Activated CD8-positive, alpha-beta memory T cell treated with anti-CD3 and anti-CD28 coated beads for 4 hours (primary cell): ENCODE results near the gene PPP1R3F.
A peak's percentile ranks its signal among the peaks of the same experiment; 100 is the strongest.

Experiments
- DNase-seq, 2 donors: peaks; one replicate each; pipeline ENCODE4 v3.0.0-alpha.2; 2020; ENCODE audit warnings: low read depth in 2 of 2

Gene PPP1R3F

GRCh38 chrX:49249616-49250015 lies 20.0 kb upstream of the PPP1R3F start:
- no peak for DNase-seq

DNA sequence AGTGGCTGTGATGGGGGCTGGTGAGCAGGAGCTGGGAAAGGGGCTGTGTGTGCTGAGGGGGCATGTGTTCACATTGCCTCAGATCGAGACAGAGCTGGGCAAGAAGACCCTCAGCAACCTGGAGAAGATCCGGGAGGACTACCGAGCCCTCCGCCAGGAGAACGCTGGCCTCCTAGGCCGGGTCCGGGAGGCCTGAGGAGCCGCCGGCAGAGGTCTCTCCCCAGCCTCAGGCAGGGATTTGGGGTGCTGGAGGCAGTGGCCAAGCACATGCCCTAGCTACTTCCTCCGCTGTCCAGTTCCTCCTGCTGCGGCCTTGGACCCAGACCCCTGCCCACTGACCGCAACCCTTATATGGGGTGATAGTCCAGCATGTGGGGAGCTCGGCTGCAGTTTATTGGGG lies 19.5 kb upstream of the PPP1R3F start:
- DNase-seq = no peak

GRCh38 chrX:49250578-49250977 lies 19.0 kb upstream of the PPP1R3F start:
- DNase-seq = no peak

DNA sequence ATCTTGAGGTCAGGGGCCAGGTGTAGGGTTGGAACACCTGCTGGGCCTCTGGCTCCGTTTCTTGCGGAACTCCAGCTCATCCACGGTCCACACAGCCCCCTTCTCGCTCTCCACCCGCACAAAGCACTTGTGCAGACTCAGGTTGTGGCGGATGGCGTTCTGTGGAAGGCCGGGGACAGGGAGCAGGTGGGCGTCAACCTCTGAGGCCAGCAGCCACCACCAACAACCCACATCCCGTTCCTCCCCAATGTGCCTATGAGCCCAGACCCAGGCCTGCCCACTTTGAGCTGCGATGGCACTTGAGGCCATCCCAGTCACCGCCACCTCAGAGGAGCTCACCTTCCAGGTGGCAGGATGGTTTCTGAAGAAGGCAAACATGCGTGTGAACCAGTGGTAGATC lies 18.3 kb upstream of the PPP1R3F start:
- no peak for DNase-seq

DNA sequence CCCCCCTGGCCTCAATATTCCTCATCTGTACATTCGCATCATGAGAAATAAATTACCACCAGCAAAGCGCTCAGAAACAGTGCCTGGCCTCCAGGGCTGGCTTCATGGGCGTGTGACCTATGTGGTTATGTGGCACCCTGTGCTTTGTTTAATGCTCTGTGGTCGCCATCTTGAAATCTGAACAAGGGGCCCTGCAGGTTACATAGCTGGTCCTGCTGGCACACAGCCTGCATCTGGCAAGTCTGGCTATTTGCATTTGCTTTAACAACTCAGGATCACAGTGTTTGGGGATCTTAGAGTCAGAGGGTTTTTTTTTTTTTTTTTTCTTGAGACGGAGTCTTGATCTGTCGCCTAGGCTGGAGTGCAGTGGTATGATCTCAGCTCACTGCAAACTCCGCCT lies 15.0 kb upstream of the PPP1R3F start:
- no peak for DNase-seq

- no peak for DNase-seq
These were observed 13.2 kb upstream of the PPP1R3F start for GRCh38 chrX:49256268-49256995.

- DNase-seq = no peak
These were observed 12.4 kb upstream of the PPP1R3F start for GRCh38 chrX:49257074-49257790.

DNA sequence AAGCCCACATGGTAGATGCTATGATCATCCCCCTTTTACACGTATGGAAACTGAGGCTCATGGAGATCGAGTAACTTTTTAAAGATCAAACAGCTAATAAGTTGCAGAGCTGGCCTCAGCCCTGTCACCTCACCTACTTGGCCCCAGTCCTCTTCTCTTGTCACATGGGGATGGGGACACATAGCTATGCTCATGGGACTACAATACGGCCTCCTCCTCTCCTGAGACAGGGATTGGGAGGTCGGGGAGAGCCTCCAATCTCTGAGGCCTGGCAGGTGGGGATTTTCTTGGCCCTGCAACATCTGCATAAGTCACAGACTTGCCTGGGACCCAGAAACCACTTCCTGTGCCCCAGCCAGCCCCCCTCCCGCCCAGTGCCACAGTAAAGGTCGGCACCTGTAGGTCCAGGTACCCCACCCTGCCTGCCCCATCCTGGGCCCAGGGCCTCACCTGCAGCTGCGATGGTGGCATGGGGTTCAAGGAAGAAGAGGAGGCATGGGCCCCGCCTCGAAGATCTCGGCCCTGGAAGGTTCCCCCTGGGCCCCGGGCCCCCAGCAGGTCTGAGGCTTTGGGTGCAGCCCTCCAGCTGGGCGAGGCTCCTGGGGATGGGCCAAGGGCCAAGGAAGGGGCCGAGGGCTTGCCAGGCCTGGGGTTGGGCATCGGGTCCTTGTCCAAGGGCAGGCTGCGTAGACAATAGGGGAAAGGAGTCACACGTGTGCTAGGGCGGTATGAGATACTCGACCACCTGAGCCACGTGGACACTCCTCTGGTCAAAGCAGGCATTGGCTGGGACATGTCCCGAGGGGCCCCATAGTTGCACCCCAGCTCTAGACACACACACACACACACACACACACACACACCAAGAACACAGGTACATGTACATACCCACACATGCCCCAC lies 11.5 kb upstream of the PPP1R3F start:
- DNase-seq = no peak

- DNase-seq = no peak
These were observed 10.9 kb upstream of the PPP1R3F start for GRCh38 chrX:49258749-49259124.

GRCh38 chrX:49260221-49260985 lies 9.2 kb upstream of the PPP1R3F start:
- no peak for DNase-seq

DNA sequence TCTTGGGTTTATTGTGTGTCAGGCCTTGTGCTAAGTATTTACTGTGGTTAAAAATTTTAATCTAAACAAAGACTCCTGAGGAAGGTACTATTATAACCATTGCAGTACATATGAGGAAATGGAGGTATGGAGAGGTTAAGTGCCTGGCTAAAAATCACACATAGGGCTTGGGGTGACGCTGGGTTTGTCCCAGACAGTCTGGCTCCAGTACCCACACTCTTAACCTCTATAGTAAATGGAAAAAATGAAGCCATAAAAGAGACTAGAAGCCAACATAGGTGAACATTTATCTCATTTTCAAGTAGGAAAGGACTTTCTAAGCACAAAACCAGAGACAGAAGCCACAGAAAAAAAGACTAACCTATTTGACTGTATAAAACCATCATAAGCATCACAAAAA lies 7.0 kb upstream of the PPP1R3F start:
- no peak for DNase-seq

- no peak for DNase-seq
These were observed 6.0 kb upstream of the PPP1R3F start for GRCh38 chrX:49263631-49264030.

DNA sequence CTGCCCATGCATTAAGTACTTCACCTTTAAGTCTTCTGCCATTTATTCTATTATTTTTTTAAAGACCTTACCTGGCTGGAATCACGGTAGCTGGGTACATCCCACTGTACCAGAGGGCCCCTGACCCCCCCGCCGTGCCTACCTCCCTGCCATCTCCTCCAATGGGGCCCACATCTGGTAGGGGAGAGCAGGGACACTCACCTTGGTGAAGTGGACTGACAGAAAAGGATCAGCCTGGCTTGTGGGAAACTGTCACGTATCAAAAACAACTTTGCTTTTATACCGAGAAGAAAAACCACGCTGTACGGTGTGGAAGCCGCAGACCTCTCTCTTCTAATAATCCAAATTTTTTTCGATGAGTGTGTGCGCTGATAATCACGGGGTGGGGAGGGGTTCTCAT lies 5.1 kb upstream of the PPP1R3F start, which contains the start of gene FOXP3:
TSS of gene FOXP3 (minus strand) at position 251 of the 400 bp plus-strand sequence. CDS start 6,205 bp downstream, outside the sequence.
- DNase-seq = no peak

DNA sequence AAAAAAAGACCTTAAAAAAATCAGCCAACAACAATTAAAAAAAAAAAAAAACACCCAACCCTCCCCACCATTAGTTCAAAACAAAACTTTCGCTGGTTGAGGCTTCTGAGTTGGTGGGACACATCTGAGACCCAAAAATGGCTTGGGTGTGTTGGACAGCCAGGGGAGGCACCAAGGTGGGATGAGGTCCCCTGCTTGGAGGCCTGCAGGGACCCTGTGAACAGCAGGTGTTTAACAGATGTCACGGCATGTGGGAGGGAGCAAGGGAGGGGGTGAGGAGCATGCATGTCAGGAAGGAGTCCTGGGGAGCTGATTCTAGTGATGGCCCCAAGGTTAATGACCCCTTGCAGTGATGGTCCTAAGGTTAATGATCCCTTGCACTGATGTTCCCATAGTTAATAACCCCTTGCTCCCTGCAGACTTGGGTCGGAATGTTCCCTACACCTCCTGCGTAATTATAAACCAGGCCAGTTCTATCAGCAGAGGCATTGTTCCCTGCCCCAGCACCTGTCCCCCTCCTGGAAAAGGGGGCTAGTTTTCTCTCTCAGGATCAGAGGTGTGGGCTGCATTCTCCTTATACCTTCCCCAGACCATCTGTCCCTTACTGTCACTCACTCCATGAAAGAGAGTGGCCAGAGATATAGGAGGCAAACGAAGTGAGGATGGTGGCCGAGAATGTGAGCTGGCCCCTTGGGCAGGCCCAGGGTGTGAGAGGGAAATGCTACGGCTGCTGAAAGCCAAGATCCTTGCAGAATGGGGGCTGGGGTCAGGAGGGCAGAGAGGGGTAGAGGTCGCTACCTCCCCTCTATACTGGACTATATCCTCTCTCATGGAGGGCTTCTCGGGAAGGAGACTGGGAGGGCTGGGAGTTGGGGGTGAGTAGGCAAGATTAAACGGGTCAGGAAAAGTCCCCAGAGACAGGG lies 2.8 kb upstream of the PPP1R3F start:
- DNase-seq = no peak

GRCh38 chrX:49268702-49269009 lies 937 bp upstream of the PPP1R3F start:
- no peak for DNase-seq

- DNase-seq = peak; percentile 82 to 92
These were observed 405 bp upstream of the PPP1R3F start for GRCh38 chrX:49269010-49269766.

DNA sequence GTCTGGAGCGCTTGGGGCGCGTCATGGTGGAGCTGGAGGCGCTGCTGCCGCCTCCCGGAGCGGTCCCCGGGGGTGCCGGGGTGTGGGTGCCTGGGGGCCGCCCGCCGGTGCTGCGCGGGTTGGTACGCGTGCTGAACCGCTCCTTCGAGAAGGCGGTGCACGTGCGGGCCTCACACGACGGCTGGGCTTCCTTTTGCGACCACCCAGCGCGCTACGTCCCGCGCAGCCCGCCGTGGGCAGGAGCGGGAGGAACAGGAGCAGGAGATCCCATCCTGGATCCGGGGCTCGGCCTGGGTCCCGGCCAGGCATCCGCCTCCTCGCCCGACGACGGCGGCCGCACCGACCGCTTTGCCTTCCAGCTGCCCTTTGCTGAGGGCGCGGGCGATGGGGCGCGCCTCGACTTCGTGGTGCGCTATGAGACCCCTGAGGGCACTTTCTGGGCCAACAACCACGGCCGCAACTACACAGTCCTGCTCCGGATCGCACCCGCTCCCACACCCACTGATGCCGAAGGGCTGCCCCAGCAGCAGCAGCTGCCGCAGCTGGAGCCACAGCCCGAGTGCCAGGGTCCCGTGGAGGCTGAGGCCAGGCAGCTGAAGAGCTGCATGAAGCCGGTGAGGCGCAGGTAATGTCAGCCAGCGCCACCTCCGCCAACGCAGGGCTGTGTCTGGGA lies 792 bp downstream of the PPP1R3F start:
- DNase-seq = no peak

- DNase-seq = no peak
These were observed 1.7 kb downstream of the PPP1R3F start for GRCh38 chrX:49271341-49271740.

- no peak for DNase-seq
These were observed 2.8 kb downstream of the PPP1R3F start for GRCh38 chrX:49272421-49272820.
